Right kidney (tissue), 1 donor: Measurements from ENCODE around the gene SLC1A3.

Experiments
- DNase-seq: peaks from one replicate; pipeline ENCODE4 v3.0.0-alpha.2; 2016

Gene SLC1A3

DNA sequence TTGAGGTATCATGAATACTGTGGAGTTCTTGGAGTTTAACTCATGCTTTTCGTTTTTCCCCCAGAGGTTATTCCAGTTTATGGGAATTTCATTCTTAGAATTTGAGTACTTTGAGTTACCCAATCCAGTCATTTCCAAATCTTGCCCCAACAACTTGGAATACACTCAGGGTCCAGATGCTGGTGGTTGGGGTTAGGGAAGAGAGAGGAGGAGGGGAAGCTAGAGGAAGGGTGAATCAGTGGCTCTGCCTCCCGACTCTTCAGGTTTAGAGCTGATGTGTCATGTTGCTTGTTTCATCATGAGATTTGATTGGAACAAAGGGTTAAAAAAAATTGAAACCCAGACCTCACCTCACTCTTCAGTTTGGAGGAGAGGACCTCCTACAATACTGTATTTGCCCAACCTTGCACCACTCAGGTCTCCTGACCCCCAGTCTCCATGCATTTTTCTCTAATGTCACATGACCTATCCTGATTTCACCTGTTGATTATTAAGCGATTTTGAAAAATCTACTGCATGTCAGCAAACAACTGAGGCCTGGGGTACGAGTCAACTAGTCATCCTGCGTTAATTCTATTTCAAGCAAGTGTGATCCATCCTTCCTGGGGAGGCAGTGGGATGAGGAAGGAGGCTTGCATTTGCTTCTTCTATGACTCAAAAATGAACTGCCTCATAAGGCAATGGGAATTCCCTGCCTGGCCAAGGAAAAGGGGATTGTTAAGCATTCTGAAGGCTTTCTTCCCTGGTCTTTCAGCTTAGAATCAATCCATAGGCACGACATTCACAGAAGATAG lies 6.2 kb upstream of the SLC1A3 start:
- no peak for DNase-seq

DNA sequence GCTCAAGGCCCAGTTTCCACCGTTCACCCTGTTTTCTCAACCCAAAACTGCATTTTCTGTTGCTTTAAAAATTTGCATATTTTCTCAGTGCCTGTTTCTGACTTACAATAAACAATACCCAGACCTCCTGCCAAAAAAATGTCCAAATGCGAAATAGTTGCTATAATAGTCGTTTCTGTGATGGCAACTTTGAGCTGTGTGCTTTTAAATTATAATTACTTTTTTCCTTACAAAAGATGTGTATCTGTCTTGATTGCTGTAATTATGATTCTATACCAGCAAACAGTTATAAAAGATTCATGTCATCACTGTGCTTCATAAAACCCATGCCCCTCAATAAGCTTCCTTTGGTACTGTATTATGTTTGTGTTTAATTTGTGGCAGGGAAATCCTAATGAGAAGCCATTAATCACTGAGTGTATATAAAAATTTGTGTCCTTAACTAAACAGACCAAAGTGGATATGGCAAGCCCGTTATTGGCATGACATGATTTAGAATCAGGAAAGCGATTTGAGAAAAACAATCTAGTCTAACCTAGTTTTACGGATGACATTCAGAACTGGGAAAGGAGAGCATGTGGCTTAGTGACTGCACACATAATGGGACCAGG lies 5.4 kb upstream of the SLC1A3 start:
- no peak for DNase-seq

DNA sequence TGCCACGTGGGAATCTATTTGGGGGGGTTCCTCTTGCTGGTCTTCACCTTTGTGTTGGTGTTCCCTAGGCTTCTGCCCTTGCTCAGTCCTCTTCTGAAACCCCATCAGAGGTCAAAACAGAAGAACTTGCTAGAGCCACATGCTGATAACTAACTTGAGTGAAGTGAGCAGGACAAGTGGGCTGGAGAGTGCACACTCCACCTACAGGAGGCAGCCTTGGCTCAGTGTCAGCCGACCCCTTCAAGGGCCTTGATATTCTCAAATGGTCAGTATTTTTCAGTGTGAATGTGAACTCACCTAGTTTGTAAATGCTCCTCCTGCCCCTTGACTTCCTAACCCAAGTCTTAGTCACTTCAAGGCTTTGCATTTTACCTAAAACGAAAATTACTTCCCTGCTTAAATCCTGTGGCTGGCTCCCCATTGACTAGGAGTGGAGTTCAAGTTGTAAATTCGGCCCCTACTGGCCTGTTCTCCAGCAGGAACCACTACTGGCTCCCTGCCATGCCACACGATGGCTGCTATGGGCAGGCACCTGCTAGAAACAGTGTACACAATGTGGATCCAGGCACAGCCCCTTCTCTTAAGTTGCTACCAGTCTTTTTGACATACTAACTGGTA lies 3.6 kb upstream of the SLC1A3 start:
- no peak for DNase-seq

DNA sequence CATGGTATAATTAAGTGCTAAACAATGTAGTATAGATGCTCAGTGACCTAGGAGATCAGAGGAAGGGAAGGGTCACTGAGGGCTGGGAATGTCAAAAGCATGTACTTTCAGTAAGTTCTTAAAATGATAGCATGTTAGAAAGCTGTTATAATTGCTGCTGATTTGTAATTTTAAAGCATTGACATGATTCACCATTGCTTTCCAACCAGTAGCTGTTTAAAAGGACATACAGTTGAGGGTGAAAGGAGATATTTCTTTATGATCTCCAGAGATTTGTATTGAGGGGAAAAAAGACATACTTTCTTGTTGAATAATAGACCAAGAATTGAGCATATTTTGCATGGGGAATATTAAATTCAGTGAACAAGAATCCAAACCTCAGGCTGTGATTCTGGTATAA lies 1.2 kb upstream of the SLC1A3 start:
- no peak for DNase-seq

DNA sequence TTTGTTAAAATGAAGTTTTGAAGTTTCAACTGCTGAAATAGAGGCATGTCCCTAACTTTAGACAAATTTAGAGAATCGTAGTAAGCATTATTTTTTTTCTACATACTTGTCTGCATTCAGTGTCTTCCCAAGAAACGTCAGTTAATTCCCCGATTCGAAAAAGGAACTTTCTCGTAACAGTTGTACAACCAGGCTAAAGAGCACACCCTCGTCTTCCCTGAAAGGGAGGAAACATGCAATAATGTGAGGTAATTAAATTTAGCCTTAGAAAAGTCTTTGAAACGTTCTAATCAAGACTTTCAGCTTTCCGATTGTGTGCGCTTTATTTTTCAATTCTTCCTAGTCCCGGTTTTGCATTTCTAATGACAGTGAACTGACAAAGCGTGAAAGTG lies 374 bp upstream of the SLC1A3 start:
- DNase-seq = no peak

DNA sequence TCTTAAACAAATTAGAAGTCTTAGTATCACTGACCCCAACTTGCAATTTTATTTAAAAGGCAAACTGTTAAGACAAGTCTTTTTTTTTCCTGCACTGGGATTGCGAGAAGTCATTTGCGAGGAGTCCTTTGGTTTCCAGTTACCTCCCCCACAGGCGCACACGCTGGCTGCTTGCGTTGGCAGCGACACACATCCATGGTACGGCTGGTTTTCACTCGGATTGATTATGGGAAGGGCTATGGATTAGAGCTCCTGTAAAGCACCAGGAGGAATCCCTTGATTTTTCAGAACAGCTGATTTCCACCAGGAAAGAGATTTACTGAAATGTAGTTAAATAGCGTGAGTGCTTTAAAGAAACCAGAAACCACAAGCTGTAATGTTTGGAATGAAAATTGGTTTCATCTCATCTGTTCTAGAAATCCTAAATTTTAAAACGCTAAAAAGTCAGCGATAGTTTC lies 737 bp downstream of the SLC1A3 start:
- DNase-seq = peak; percentile 56

DNA sequence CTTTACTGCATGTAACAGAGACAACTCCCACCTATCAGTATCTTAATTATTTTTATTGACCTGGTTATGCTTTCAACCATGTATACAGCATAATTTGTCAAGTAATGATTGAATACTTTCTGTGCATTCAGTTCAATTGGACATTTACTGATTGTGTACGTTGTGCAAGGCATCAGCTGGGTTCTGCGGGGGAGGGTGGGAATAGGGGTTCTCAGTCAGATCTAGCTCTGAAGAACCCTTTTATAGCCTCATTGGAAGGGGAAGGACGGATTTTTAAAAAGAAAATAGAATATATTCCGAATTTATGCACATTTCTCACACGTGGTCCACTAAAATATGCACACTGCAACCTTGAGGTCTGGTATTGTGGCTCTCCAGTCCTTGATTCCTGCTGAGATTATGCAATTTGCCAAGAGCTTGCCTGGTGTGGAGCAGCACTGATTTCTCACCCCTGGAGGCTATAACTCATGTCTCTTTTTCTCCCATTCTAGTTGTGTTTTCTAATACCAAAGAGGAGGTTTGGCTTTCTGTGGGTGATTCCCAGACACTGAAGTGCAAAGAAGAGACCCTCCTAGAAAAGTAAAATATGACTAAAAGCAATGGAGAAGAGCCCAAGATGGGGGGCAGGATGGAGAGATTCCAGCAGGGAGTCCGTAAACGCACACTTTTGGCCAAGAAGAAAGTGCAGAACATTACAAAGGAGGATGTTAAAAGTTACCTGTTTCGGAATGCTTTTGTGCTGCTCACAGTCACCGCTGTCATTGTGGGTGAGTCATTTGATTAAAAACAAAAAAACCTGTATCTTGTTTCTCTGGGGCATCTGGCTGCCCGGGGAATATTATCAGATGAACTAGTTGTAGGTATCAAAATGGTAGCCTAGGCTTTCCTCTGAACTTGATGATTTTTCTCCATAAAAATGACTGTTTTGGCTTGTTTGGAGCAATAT lies 1.7 kb downstream of the SLC1A3 start:
- peak; percentile 9 for DNase-seq

DNA sequence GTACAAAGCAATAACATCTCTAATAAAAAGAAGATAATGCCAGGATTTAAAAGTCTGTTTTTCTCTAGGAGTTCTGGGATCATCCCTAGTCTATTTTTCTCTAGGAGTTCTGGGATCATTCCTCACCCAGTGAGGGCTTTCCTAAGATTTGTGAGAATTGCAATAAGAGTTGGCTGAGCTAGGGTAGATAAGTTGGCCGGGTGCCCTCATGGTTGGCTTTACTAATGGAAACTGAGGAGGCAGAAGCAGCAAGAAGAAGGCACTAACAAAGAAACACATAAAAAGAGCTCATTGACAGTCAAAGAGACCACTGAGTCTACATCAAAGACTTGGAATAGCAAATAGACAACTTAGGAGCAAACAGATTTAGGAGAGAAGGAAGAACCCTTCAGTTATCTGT lies 4.2 kb downstream of the SLC1A3 start:
- DNase-seq = no peak

DNA sequence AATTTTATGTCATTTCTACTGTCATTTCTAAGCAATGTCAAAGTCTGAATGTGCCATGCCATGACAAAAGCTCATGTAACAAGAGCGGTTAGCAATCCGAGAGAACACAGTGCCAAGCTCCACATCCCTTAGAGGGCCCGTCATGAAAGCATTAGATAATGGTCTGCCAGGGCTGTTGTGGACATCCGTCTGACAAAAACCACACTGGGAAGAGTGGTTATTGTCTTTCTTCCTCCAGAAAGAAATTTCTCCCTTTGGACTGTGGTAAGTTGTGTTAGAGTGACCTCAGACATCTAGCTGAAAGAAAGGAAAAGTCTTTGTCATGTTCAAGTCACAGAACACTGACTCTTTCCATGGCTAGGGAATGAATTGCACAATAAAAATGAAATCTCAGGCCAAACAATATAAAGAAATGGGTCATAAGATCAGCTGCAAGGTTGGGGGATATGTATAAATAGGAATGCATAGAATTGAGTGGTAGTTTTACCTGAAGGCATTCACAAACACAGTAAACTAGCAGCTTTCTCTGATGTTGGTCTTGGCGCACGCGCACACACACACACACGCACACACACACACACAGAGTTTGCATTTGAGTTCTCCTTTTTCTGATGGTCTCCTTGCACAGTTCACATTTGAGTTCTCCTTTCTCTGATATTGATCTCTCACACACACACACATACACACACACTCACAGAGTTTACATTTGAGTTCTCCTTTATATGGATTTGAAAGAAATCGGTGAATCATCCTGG lies 5.3 kb downstream of the SLC1A3 start:
- no peak for DNase-seq

DNA sequence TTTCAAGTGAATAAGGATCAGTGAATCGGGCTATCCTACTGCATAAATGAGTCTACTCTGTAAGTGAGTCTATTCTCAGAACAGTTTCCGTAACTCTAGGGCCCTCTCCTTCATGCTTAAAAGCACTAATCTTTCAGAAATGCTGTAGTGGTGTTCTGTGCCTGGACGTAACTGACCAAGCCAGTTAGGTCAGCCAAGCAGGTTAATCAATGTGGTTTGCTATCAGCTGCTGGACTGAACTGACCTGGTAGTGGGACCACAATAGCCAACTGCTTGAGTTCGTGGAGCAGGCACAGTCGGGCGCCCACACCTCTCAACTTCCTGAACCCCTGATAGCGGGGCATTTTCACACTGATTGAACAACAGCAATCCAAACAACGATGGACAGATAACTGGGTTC lies 6.8 kb downstream of the SLC1A3 start:
- no peak for DNase-seq

DNA sequence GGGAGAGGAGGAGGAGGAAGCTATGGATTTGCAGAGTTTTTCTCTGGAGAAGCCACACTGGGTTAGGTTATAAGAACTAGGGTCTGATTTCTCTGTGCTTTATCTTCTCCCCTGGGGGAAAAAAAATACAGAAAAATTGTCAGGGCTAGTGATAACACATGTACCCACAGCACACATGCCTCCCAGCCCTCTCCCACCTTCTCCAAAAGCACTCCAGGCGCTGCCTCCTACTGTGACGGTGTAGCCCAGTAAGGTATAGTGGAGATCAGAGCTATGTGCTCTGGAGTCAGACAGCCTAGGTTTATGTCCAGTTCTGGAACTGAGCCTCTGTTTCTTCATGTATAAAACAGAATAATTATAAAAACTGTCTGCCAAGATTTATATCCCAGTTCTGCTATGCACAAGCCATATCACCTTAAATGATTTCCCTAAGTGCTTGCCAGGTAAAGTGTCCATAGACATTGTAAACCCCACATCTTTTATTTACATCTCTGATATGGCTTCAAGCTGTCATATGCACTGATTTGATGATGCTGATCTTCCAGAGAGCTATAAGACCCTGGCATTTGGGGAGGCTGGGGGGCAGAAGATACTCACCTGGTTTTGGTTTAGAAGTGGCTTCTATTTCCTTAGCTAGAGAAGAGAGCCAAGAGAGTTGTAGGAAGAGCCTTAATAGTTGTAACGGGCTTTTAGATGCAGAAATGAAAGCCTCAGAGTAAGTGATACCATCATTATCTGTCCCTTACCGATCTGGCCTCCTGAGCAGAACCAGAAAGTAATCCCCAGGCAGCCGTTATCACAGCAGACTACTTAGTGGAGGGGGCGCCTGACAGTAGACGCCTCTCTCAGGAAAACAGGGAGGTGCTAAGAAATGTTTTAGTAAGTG lies 7.6 kb downstream of the SLC1A3 start:
- no peak for DNase-seq

DNA sequence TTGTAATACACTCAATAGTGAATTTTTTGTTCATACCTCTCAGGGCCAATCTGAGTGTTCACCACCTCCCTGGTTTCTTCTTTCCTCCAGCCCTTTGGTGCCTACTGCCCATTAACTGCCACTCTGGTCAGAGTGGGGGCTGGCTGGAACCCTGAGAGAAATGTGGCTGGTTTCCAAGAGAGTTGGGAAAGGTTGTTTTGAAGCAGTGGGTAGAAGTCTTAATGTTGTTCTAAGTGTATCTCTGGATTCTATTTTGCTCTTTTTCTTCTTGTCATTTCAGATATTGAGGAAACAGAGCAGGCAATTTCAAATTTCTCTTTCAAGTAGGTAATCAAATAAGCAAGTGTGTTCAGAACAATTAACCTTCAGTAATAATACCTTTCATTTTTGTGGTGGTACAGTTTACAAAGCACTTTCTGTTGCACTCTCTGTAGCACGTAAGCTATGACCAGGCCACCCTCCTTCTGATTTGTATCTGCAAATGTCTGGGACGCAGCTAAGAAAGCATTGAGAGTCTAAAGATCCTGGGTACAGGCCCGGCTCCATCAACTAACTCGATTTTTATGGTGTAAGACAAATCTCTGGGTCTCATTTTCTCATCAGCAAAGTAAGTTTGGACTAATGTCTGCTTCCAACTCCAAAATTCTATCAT lies 8.4 kb downstream of the SLC1A3 start:
- DNase-seq = no peak

DNA sequence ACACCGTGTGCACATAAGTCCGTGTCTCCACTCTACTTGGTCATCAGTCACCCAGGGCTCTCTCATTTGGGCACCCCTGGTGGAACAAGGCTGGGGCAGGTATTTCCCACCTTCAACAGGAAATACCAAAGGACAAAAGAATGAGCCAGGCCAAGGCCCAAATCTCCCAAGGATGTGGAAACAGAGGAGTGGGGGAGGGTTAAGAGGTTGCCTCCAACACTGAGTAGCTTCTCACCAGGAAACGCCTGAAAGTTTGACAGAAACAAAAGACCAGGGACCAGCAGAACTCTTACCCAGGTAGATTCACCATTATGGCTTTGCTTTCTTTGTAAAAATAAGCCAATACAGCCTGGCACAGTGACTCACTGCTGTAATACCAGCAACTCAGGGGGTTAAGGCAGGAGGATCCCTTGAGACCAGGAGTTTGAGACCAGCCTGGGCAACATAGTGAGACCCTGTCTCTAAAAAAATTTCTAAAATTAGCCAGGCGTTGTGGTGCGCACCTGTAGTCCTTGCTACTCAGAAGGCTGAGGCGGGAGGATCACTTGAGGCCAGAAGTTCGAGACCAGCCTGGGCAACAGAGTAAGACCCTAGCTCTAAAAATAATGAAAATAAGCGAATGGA lies 12.7 kb downstream of the SLC1A3 start:
- DNase-seq = no peak

DNA sequence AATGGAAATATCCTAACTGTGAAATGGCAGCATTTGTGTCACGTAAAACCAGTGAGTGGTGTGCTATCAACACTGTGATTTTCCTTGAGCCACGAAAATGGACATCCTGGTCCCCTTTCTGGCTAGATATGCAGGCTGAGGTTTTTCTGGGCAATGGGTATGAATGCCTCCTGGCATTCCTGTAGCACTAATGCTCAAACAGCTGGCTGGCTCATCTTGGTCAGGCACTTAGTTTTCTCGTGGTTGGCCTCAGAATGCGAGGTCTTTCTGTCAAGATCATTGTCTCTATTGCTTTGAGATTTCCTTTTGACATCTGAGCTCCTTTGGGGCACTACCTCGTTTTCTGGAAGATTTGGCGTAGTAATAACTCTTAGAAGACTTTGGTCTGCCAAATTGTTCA lies 15.6 kb downstream of the SLC1A3 start:
- DNase-seq = no peak

DNA sequence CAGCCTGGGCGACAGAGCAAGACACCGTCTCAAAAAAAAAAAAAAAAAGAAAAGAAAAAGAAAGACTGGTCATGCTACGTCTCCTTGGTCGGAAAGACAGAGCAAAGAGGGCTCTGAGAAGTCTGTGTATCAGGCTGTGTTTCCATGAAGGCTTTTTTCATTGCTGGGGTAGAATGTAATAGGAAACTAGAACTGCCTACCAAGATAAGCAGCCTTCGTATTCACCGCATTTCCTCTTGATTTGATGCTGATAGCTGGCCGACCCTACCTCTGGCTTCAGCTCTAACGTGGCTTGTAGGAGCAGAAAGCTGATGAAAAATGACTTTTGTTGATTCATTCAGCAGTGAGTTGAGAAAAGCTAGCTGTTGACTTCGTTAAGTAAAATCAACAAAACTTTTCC lies 17.4 kb downstream of the SLC1A3 start:
- DNase-seq = no peak

DNA sequence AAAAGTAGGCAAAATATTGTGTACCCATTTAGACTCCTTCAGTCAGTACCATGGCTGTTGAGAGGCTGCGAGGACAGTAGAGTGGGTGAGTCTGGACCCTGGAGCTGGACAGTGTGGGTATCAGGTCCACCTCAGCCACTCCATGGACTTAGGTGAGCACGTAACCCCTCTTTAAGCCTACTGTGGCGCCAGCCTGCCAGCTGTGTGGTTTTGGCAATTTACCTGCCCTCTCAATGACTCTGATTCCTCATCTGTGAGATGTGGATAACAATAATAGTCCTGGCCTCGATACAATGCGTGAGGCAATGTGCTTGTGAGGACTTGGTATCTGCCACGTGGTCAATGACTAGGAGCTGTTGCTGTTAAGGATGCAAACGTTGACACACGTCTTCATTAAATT lies 17.9 kb downstream of the SLC1A3 start:
- no peak for DNase-seq

DNA sequence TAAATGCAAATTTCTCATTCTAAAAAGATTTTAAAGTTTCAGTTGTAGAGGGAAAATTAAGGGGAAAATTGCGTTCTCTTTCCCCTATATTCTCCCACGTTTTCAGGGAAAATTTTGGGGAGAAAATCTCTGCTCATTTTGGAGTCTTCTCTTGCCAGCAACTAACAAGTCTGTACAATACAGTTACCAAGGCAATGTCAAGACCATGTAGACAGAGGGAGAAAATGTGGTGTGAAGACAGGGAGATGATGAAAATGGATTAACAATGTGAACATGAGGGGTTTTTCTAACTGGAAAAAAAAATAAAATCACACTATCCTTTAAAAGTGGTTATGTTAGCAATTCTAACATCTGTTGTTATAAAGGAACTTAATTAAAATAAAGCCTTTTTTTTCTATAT lies 22.3 kb downstream of the SLC1A3 start:
- no peak for DNase-seq

DNA sequence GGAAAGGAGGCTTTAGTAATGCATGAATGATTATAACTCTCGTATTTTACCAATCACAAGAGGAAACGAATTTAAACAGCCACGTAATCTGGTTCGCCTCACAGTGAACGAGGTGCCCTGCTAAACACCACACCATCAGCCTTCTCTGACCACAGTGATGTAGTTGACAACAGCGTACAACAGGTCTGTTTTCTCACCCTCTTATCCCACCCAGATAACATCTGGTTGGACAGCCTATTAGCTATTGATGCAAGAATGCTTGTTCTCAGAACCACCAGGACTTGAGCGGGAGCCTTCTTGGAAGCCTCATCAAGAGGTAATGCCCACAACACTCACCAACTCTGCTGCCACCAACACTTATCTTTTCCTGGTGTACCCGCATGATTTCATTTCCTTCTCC lies 23.3 kb downstream of the SLC1A3 start:
- DNase-seq = no peak

DNA sequence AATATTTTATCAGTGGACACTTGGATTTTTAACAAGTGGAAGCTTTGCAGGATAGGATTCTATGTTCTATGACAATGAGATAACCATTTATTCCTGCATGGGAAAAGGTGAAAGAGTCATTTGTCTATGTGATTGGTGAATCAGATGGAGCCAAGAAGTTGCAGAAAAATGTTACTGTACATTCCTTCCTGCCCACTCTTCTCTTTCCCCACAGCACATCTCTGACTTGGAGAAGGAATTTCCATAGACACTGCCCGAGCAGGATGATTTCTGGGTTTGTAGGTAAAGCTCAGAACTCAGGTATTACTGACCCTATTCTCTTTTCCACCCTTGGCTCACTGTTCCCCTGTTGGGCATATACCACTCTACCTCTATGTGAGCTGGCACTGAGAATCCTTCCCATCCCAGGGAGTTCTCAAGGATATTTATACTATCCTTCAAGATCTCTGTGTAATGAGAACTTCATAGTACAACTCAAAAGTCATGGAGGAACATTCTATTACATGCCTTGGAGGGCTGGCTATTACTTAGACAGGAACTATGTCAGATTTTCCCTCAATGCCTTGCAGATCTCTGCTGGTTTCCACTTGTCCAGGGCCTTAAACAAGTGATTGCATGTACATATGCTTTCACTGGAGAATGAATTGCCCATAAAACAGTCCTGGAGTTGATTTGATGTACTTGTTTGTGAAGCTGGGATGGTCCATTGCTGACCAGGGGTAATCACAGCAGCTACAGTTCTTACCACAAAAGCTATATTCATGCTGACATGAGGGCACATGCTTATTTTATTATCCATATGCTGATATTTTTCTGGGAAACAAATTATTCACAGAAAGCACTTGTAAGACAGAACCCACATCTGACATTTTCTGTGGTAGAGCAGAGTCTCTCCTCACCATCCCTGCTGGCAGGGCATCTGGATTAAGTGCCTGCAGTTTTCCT lies 24.1 kb downstream of the SLC1A3 start:
- DNase-seq = no peak
